Activated CD4-positive, alpha-beta memory T cell treated with anti-CD3 and anti-CD28 coated beads for 36 hours (primary cell): Measurements from ENCODE around the gene HLA-A. TPM values are rescaled to one million over a fixed set of nuclear protein-coding genes. Genes with fewer than 3 reads are reported as not detected.
"Not testable (repeated sequence)": the region's sequence is repeated elsewhere in the genome, so short reads cannot be mapped to it uniquely, and the experiment has no call there.

ENCODE experiments used
- CTCF ChIA-PET: fragments of 350-600 bp; sonication (Branson Sonifier 250); formaldehyde crosslinking; loops from one replicate; lab custom pipeline; 2021; ENCODE audit warnings: antibody characterized with exemption, inconsistent platforms; lab: Charles Lee
- POLR2A ChIA-PET: fragments of 350-600 bp; sonication (Branson Sonifier 250); formaldehyde crosslinking; loops from one replicate; lab custom pipeline; 2021; ENCODE audit warnings: antibody characterized with exemption; lab: Charles Lee
- DNase-seq: peaks from one replicate; pipeline ENCODE4 v3.0.0-alpha.2; 2020
- H3K27ac Mint-ChIP-seq: one replicate; pipeline ENCODE4 v1.8.0; 2021; ENCODE audit warnings: mixed read lengths
- H3K27me3 Mint-ChIP-seq: one replicate; pipeline ENCODE4 v1.8.0; 2021; ENCODE audit warnings: mixed read lengths
- H3K36me3 Mint-ChIP-seq: one replicate; pipeline ENCODE4 v1.8.0; 2021; ENCODE audit warnings: mixed read lengths
- H3K4me1 Mint-ChIP-seq: one replicate; pipeline ENCODE4 v1.8.0; 2021; ENCODE audit warnings: low read depth, mixed read lengths
- H3K4me3 Mint-ChIP-seq: one replicate; pipeline ENCODE4 v1.8.0; 2021; ENCODE audit warnings: mild to moderate bottlenecking, mixed read lengths
- H3K9me3 Mint-ChIP-seq: one replicate; pipeline ENCODE4 v1.8.0; 2021; ENCODE audit warnings: mixed read lengths
- intact Hi-C: fragments of 100-400 bp; cut with micrococcal nuclease; formaldehyde crosslinking; loops from one replicate; pipeline ENCODE4 v1.15.1; 2023
- total RNA-seq, 2 experiments: library from RNA; stranded (reverse); gene quantifications; one replicate each; pipeline ENCODE4 v1.2.3, GENCODE V29; 2021

HLA-A gene
- total RNA-seq, 2 experiments from 2014 or later, result 1,413 to 1,470 TPM

GRCh38 chr6:29976588-29977424 is 34.5 kb downstream of the HLA-A start:
- Mint-ChIP-seq H3K4me3 (peak overlapping the region; percentile 79), H3K27me3 (peaks cover 40% of the 10 kb centered on the region), H3K9me3 (no peaks in the 10 kb centered on the region), H3K27ac (no peak overlapping the region), H3K4me1 (peaks cover 24% of the 10 kb centered on the region), H3K36me3 (no peaks in the 10 kb centered on the region)
- intact Hi-C loops, result loop anchor here (1.0 kb wide), 1 partner anchor 11 kb away; no protein-coding TSS in a partner anchor
- ChIA-PET CTCF (interaction anchor here (0.5 to 3.9 kb wide), 7 partner anchors 11 to 239 kb away, joined by 3 to 45 read pairs (median 6); no protein-coding TSS in a partner anchor), POLR2A (interaction anchor here (1.0 to 2.0 kb wide), 2 partner anchors 12 to 126 kb away, joined by 3 to 6 read pairs; no protein-coding TSS in a partner anchor)
- DNase-seq, result peak; percentile 73

DNA sequence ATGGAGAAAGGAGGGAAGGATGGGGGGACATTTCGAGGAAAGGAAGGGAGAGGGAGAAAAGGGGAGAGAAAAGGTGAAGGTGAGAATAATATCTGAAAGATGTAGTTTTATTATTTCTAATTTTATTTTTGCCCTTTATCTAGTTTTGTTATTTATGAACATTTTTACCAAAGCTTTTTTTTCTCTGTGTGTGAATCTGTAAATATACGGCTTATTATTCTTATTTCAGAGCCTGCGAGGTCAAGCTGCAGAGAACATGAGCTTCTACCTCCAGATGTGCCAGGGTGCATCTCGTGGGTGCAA is 35.0 kb downstream of the HLA-A start:
- peaks cover 39% of the 10 kb centered on the region for H3K27me3 Mint-ChIP-seq
- CTCF ChIA-PET, result interaction anchor here (0.5 to 3.9 kb wide), 5 partner anchors 12 to 239 kb away, joined by 3 to 45 read pairs (median 6); no protein-coding TSS in a partner anchor
- POLR2A ChIA-PET, result no interaction called here

GRCh38 chr6:29980013-29980412 is 37.7 kb downstream of the HLA-A start:
- H3K36me3 Mint-ChIP-seq, H3K27ac Mint-ChIP-seq, H3K4me3 Mint-ChIP-seq, H3K9me3 Mint-ChIP-seq, POLR2A ChIA-PET, intact Hi-C loops, DNase-seq, CTCF ChIA-PET: not testable (repeated sequence)
- Mint-ChIP-seq H3K27me3 (peaks cover 23% of the 10 kb centered on the region), H3K4me1 (peaks cover 18% of the 10 kb centered on the region)

More for the DNA sequence above, 35.0 kb downstream of the HLA-A start:
- Mint-ChIP-seq H3K36me3 (no peaks in the 10 kb centered on the region), H3K4me3 (peak overlapping the region; percentile 79), H3K9me3 (no peaks in the 10 kb centered on the region), H3K27ac (no peak overlapping the region), H3K4me1 (peaks cover 21% of the 10 kb centered on the region)
- DNase-seq, result no peak
- intact Hi-C loops, result no loop called here

- H3K9me3 Mint-ChIP-seq, result no peaks in the 10 kb centered on the region
- H3K27me3 Mint-ChIP-seq, result peaks cover 18% of the 10 kb centered on the region
- no peaks in the 10 kb centered on the region for H3K36me3 Mint-ChIP-seq
Observed at GRCh38 chr6:29980511-29980910, 38.2 kb downstream of the HLA-A start.

DNA sequence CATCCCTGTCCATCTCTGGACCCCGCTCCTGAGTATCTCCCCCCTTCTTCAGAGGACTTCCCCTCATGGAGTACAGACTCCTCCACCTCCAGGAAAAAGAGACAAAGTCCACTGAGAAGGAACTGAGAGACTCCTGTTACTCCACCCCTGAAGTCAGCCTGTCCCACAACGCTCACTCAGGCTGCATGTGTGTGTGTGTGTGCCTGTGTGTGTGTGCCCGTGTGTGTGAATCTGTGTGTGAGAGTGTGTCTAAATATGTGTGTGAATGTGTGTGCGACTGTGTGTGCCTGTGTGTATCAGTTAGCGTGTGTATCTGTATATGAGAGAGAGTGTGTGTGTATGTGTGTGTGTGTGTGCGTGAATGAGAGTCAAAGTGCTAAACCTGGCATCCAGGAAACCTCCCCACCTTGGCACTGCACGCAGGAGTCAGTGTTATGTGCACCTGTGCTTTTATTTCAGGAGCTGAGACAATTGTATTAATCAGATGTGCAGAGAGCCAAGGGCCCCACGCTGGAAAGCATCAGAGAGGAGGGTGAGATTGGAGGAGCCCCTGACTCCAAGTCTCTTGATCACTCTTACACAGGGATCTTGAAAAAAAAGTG is 39.0 kb downstream of the HLA-A start:
- peaks cover 11% of the 10 kb centered on the region for H3K27me3 Mint-ChIP-seq
- peaks cover 6% of the 10 kb centered on the region for H3K4me1 Mint-ChIP-seq
- no peak overlapping the region for H3K4me3 Mint-ChIP-seq
- DNase-seq, result no peak
- CTCF ChIA-PET, result no interaction called here
- no peaks in the 10 kb centered on the region for H3K36me3 Mint-ChIP-seq
- no peaks in the 10 kb centered on the region for H3K9me3 Mint-ChIP-seq
- intact Hi-C loops, result no loop called here
- POLR2A ChIA-PET, result no interaction called here
- H3K27ac Mint-ChIP-seq, result no peak overlapping the region

More at GRCh38 chr6:29980511-29980910, 38.2 kb downstream of the HLA-A start:
- no peak overlapping the region for H3K4me3 Mint-ChIP-seq
- H3K27ac Mint-ChIP-seq, result no peak overlapping the region
- CTCF ChIA-PET, result no interaction called here
- H3K4me1 Mint-ChIP-seq, result peaks cover 14% of the 10 kb centered on the region
- POLR2A ChIA-PET, result no interaction called here
- intact Hi-C loops, result no loop called here
- no peak for DNase-seq

DNA sequence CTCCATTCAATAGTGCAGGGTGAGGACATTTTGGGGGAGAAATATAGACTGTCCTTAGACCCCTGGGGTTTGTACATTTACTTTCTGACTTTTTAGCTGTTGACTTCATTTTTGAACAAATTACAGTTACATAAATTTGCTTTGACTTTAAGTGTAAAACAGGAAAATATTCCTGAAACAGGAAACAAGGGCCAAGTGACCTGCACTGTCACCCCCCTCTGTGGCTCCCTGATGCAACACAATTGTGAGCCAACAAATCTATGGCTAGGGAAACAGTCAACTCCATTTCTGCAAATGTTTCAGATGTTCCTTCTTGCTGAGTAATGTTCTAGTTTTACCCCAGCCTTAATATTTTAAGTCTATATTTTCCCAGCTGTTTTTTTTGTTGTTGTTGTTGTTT is 39.8 kb downstream of the HLA-A start:
- Mint-ChIP-seq H3K27ac (no peak overlapping the region), H3K4me1 (peaks cover 2% of the 10 kb centered on the region), H3K4me3 (no peak overlapping the region), H3K36me3 (no peaks in the 10 kb centered on the region), H3K9me3 (no peaks in the 10 kb centered on the region), H3K27me3 (peaks cover 7% of the 10 kb centered on the region)
- intact Hi-C loops, result no loop called here
- ChIA-PET POLR2A (no interaction called here), CTCF (no interaction called here)
- DNase-seq, result no peak

DNA sequence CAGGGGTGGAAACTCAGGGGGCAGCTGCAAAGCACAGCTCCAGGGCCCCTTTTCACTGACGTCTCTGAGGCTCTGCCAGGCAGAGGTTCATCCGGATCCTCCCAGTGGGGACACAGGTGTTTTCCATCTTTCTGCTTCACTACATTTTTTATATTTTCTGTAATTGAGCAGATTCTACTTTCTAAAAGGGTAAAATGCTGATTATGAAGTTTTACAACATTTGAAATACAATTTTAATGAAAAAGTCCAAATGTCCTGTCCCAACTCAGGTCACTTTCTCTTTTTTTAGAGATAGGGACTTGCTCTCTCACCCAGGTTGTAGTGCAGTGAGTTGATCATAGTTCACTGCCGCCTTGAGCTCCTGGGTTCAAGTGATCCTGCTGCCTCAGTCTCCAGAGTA is 41.9 kb downstream of the HLA-A start:
- Mint-ChIP-seq H3K27ac (no peak overlapping the region), H3K4me3 (no peak overlapping the region), H3K27me3 (peaks cover 2% of the 10 kb centered on the region), H3K4me1 (no peaks in the 10 kb centered on the region), H3K9me3 (no peaks in the 10 kb centered on the region), H3K36me3 (no peaks in the 10 kb centered on the region)
- POLR2A ChIA-PET, result no interaction called here
- CTCF ChIA-PET, result no interaction called here
- intact Hi-C loops, result no loop called here
- no peak for DNase-seq

GRCh38 chr6:29984992-29985391 is 42.7 kb downstream of the HLA-A start:
- CTCF ChIA-PET, result interaction anchor here (2.0 kb wide), 1 partner anchor 247 kb away, joined by 5 read pairs; no protein-coding TSS in a partner anchor
- intact Hi-C loops, result no loop called here
- no peaks in the 10 kb centered on the region for H3K4me1 Mint-ChIP-seq
- no peaks in the 10 kb centered on the region for H3K9me3 Mint-ChIP-seq
- H3K27me3 Mint-ChIP-seq, result peaks cover 2% of the 10 kb centered on the region
- no peak for DNase-seq
- no peaks in the 10 kb centered on the region for H3K36me3 Mint-ChIP-seq
- no peak overlapping the region for H3K27ac Mint-ChIP-seq
- no peak overlapping the region for H3K4me3 Mint-ChIP-seq
- POLR2A ChIA-PET, result no interaction called here

- H3K27me3 Mint-ChIP-seq, result peaks cover 3% of the 10 kb centered on the region
- no peak overlapping the region for H3K4me3 Mint-ChIP-seq
- DNase-seq, result no peak
- ChIA-PET POLR2A (no interaction called here), CTCF (interaction anchor here (0.6 to 2.0 kb wide), 3 partner anchors 126 to 248 kb away, joined by 3 to 5 read pairs (median 4); no protein-coding TSS in a partner anchor)
- H3K9me3 Mint-ChIP-seq, result no peaks in the 10 kb centered on the region
- no peaks in the 10 kb centered on the region for H3K36me3 Mint-ChIP-seq
- no peaks in the 10 kb centered on the region for H3K4me1 Mint-ChIP-seq
- no peak overlapping the region for H3K27ac Mint-ChIP-seq
- intact Hi-C loops, result no loop called here
Observed at GRCh38 chr6:29986179-29986781, 43.9 kb downstream of the HLA-A start.

- DNase-seq, result no peak
- Mint-ChIP-seq H3K36me3 (no peaks in the 10 kb centered on the region), H3K4me1 (no peaks in the 10 kb centered on the region), H3K9me3 (no peaks in the 10 kb centered on the region), H3K4me3 (no peak overlapping the region), H3K27ac (no peak overlapping the region), H3K27me3 (peaks cover 3% of the 10 kb centered on the region)
- POLR2A ChIA-PET, result no interaction called here
- CTCF ChIA-PET, result interaction anchor here (0.6 to 1.4 kb wide), 2 partner anchors 141 to 1149 kb away, joined by 3 to 6 read pairs; no protein-coding TSS in a partner anchor
- intact Hi-C loops, result loop anchor here (1.0 kb wide), 1 partner anchor 134 kb away; no protein-coding TSS in a partner anchor
Observed at GRCh38 chr6:29989211-29989610, 46.9 kb downstream of the HLA-A start.

- Mint-ChIP-seq H3K4me3 (no peak overlapping the region), H3K36me3 (no peaks in the 10 kb centered on the region), H3K27ac (no peak overlapping the region), H3K27me3 (peaks cover 3% of the 10 kb centered on the region), H3K9me3 (no peaks in the 10 kb centered on the region), H3K4me1 (no peaks in the 10 kb centered on the region)
- DNase-seq, result no peak
- CTCF ChIA-PET, result no interaction called here
- POLR2A ChIA-PET, result no interaction called here
- intact Hi-C loops, result no loop called here
Observed at GRCh38 chr6:29990931-29991330, 48.6 kb downstream of the HLA-A start.

- Mint-ChIP-seq H3K36me3 (no peaks in the 10 kb centered on the region), H3K9me3 (no peaks in the 10 kb centered on the region), H3K4me1 (no peaks in the 10 kb centered on the region), H3K27ac (no peak overlapping the region), H3K27me3 (peaks cover 3% of the 10 kb centered on the region), H3K4me3 (no peak overlapping the region)
- intact Hi-C loops, result no loop called here
- CTCF ChIA-PET, result no interaction called here
- POLR2A ChIA-PET, result no interaction called here
- DNase-seq, result peak; percentile 22
Observed at GRCh38 chr6:29992807-29993206, 50.5 kb downstream of the HLA-A start.
